Measurements from ENCODE around the gene PTPRD. TPM values are rescaled to one million over a fixed set of nuclear protein-coding genes. Genes with fewer than 3 reads are reported as not detected.

Gene PTPRD
- total and polyA plus RNA-seq, 2 of the 4 experiments (the other 2 are of a cell fraction) = 0.07 to 0.18 TPM

GRCh38 chr9:9605681-9606080 is 1007.1 kb downstream of the PTPRD start:
- Histone ChIP-seq H3K14ac (replicated peaks; ENCODE audit: low read depth, low read length) (no peak overlapping the region), H2BK120ac (ENCODE audit: low read depth, low read length) (no peak overlapping the region), H3K4me1 (ENCODE audit: control insufficient read depth, insufficient read depth, low read length) (no peaks in the 10 kb centered on the region), H3K9ac (ENCODE audit: low read depth, low read length) (no peak overlapping the region), H2AK9ac (replicated peaks; ENCODE audit: low read depth, low read length, poor library complexity) (no peak overlapping the region), H3K9me3 (ENCODE audit: control insufficient read depth, insufficient read depth, low read length) (no peaks in the 10 kb centered on the region), H2BK20ac (ENCODE audit: low read depth, low read length) (no peak overlapping the region), H4K8ac (ENCODE audit: low read depth in 2 of 2, low read length in 2 of 2) (no peak overlapping the region), H3K79me1 (ENCODE audit: low read depth in 1 of 2, low read length in 2 of 2) (no peaks in the 10 kb centered on the region), H3K56ac (ENCODE audit: extremely low read depth, insufficient read depth, low read length) (no peak overlapping the region), H3K27me3 (ENCODE audit: control insufficient read depth, insufficient read depth, low read length) (no peaks in the 10 kb centered on the region), H2BK15ac (ENCODE audit: low read depth, low read length) (no peak overlapping the region), H2AK5ac (ENCODE audit: low read depth, low read length) (no peak overlapping the region), H4K5ac (ENCODE audit: low read depth, low read length) (no peak overlapping the region), H4K91ac (ENCODE audit: insufficient read depth, low read depth, low read length) (no peak overlapping the region), H3K36me3 (ENCODE audit: control insufficient read depth, insufficient read depth, low read length) (no peaks in the 10 kb centered on the region), H2AFZ (replicated peaks; ENCODE audit: low read length, poor library complexity) (no peak overlapping the region), H2BK5ac (ENCODE audit: low read depth, low read length, poor library complexity, severe bottlenecking) (no peak overlapping the region), H3K9me1 (ENCODE audit: insufficient read depth, low read length) (no peaks in the 10 kb centered on the region), H3K18ac (ENCODE audit: low read depth, low read length) (no peak overlapping the region), H3K4ac (ENCODE audit: low read depth, low read length) (no peak overlapping the region), H3K4me2 (ENCODE audit: low read depth, low read length) (no peak overlapping the region), H3K4me3 (ENCODE audit: insufficient read depth, low read depth, low read length) (no peak overlapping the region), H3K27ac (ENCODE audit: insufficient read depth, low read length) (no peak overlapping the region), H4K20me1 (ENCODE audit: insufficient read depth, low read length) (no peaks in the 10 kb centered on the region), H3K23ac (ENCODE audit: low read depth, low read length) (no peak overlapping the region)
- BruUV-seq (replicated peaks) = no TSS peak
- dilution Hi-C loops (cut with HindIII; ENCODE audit: low sequenced_read_pairs, unreplicated experiment) (no loop called here), intact Hi-C loops (cut with micrococcal nuclease) (loop anchor here (2.0 to 5.0 kb wide), 2 partner anchors 185 to 337 kb away; no protein-coding TSS in a partner anchor), in situ Hi-C loops (cut with MboI; ENCODE audit: low sequenced_read_pairs) (no loop called here)
- ChIA-PET CTCF (interaction anchor here (1.1 to 1.9 kb wide), 2 partner anchors 185 to 337 kb away, joined by 6 to 9 read pairs; no protein-coding TSS in a partner anchor), POLR2A (ENCODE audit: unreplicated experiment) (interaction anchor here (0.5 kb wide), 1 partner anchor 15 kb away, joined by 5 read pairs; no protein-coding TSS in a partner anchor)
- no peak for TF ChIP-seq NFE2L2 (IDR thresholded peaks at IDR 0.05; ENCODE audit: low read depth, low read length)
- ATAC-seq (ENCODE audit: low read depth) (no peak), DNase-seq (no peak)
- no CpG with 5 or more reads among the region's 4 CpGs for WGBS, 2 experiments (ENCODE audit: extremely low coverage in 2 of 2, insufficient read length in 1 of 2)
